SKM-1 (cell line): ENCODE data around the gene PKP4.

Experiments used
- DNase-seq: peaks from one replicate; lab custom pipeline; 2025; ENCODE audit not compliant: unreplicated experiment; lab: John Stamatoyannopoulos, UW

The PKP4 gene

GRCh38 chr2:158530829-158531228 is 74.1 kb downstream of the PKP4 start:
- DNase-seq = no peak

DNA sequence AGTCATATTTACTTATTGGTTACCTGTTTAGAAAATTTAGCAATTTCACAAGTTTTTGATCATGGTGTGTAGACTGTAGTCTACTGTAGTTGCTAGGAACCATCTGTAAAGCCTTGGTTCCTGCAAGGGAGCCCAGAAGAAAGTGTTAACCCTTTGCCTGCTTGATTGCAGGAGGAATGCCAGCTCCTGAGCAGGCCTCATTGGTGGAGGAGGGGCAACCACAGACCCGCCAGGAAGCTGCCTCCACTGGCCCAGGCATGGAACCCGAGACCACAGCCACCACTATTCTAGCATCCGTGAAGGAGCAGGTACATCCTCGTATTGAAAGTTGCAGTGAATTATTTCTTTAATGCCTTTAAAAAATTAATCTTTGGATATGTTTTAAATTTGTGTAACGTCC is 76.3 kb downstream of the PKP4 start:
- DNase-seq = no peak

DNA sequence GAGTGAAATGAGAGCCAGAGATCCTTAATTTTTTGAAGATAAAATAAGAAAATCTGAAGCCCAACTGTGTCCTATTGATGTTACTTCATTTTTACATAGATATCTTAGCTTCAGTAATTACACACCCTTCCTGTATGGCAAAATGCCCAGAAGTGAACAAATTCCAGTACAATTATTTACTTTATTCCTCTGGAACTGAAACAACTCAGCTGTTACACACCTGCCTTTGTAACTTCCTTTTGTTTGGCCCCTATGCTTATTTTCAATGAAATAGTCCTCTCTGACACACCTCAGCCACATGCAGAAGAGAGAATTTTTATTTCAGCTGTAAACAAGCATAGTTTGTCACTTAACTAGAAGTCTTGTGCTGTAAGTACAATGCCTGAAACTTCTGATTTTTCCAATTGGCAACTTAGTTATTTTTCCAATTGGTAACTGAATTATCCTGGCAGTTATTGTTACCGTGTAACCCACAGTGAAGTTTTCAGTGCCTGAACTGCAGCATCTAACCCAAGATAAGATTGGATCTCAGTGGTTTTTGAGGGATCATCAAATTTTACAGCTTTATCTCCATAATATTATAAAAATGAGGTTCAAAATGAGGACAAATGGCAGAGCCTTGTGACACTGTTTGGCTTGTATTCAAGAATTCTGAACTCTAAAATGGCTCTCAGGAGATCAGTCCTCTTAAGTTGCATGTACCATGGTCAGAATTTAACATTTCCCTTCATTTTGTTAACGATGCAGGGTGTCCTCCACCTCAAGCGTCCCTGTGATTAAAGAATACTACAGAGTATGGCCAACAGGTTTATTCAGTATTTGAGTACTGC is 82.6 kb downstream of the PKP4 start:
- DNase-seq = no peak

DNA sequence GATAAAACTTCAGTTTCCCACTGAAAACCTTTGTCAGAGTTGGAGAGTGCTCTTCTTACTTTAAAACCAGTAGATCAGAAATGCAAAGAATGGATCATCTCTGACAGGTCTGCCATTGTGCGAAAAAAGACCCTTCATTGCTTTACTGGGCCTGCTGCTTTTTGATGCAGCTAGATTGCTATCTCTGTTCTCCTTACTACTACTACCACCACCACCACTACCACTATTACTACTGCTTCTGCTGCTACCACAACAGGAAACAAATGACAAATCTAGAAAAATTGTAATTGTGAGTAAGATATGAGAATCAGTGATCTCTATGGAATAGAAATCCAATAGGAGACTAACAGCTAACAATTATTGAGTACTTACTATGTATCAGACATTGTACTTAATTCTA is 85.8 kb downstream of the PKP4 start:
- no peak for DNase-seq

DNA sequence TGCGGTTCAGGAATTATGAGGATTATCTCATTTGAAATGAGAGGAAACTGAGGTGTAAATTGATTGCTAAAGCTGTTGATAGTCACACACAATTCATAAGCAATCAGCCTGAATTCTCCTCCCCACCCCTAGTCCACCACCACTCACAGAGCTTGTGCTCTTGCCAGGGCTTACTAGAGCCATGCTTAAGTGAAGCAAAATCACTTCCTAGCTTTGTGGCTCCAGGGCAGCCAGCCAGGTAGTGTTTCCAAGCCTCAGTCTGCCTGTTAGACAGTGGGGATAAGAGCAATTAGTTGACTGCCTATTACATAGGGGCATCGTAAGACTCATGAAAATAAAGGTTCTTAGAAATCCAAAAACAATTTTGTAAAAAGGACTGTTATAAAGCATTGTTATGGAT is 87.2 kb downstream of the PKP4 start:
- DNase-seq = no peak

DNA sequence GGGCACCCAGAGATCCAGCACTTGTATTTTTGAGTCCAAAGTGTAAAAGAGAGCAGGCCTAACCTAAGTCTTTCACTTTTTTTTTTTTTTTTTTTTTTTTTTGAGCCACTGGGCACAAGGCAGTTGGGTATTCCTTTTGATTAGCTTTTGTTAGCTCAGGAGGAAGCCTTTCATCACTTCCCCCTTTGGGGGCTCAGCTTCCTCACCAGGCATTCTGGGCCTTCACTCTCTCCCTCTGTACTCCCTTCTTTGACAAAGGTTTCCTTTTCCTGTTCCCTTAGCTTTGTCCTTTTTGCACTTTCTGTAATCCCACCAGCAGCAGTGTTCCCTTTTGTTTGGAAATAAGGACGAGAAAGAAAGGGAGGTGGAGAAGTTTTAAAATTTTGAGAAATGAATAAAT is 88.2 kb downstream of the PKP4 start:
- DNase-seq = no peak

- no peak for DNase-seq
Observed at GRCh38 chr2:158546412-158547144, 89.8 kb downstream of the PKP4 start.

- no peak for DNase-seq
Observed at GRCh38 chr2:158553257-158553656, 96.5 kb downstream of the PKP4 start.

- DNase-seq = no peak
Observed at GRCh38 chr2:158554996-158555395, 98.2 kb downstream of the PKP4 start.

DNA sequence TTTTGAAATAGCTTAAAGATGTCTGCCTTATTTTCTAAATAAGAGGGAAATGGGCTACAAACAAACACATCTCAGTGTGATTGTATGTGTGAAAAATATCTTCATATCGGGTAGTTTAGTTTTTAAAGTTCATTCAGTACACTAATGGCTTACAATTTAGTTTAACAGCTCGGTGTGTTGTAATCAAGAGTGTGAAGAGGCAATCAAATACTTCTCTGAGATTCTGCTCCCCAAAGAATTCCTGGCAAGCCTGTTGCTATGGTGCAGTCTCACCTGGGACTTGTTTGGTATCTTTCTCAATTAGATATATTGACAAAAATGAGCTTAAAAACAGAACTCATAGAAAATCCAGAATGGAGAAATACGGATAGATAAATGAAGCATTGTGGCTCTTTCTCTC is 99.4 kb downstream of the PKP4 start:
- DNase-seq = no peak

DNA sequence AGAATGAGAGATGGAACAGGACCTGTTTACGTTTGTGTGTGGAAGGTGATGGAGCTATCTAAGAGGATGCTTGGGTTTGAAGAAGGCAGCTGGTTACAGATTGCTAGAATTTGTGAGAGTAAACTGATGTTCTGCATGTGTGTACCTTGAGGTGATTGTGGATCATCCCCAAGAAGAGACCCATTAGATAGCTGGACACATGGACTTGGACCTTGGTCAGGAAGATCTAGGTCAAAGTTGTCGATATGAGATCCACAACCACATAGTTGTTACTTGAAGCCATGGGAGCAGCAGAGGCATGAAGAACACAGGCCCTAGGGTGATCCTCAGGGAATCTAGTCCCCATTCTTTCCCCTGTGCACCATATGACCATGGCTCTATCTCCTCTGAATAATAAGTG is 101.0 kb downstream of the PKP4 start:
- no peak for DNase-seq

GRCh38 chr2:158559252-158559651 is 102.5 kb downstream of the PKP4 start:
- no peak for DNase-seq

DNA sequence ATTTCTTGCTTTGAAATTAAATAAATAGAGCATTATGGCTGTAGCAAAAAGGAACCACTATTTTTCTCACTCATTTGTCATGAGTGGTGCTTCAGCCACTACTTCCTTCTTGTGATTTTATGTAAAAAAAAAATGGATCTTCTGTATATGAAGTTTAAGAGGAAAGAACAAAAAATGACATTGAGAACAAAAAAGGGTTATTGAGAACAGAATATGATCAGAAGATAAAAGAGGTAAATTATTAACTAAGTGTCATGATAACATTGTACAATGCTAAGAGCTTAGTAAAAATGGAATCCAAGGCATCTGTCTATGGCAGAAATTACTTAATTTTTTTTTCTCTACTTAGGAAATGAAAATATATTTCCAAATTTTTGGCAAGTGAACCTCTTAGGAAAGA is 103.5 kb downstream of the PKP4 start:
- no peak for DNase-seq

- DNase-seq = no peak
Observed at GRCh38 chr2:158561054-158561453, 104.3 kb downstream of the PKP4 start.

GRCh38 chr2:158567208-158567607 is 110.5 kb downstream of the PKP4 start:
- DNase-seq = no peak

- DNase-seq = no peak
Observed at GRCh38 chr2:158569284-158569683, 112.5 kb downstream of the PKP4 start.

DNA sequence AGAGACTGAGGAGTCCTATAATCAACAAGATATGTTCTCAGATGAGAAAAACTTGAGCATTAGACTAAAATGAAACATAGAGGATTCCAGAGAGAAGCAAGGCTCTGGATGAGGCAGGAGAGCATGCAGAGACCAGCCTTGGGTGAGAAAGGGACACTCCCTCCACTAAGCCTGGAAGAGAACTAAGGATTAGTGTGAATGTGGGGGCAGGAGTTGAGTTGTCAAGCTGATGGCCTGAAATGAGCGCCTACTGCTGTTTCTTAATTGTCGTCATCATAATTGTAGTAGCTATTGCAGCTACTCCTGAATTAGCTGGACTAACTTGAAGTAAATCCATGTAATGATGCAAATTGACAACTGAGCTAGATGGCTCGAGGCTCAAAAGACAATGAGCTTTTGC is 114.1 kb downstream of the PKP4 start:
- no peak for DNase-seq

DNA sequence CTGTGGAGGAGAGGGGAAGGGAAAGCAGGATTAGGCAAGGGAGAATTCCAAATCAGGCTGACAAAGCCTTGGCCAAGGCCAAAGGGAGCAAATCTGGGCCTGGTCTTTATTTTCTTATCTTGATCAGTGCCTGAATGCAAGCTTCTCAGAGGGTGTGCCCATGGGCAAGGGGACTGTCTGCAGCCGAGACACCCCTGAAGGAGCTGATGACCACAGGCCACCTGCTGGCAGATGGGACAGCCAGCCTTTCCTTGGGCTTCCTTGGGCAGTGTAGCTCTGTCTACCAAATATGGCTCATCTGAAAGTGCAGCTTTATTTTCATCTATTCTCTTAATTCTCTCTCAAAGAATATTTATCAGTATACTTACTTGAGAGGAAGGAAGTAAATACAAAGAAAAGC is 117.0 kb downstream of the PKP4 start:
- no peak for DNase-seq

- no peak for DNase-seq
Observed at GRCh38 chr2:158575051-158575635, 118.4 kb downstream of the PKP4 start.

DNA sequence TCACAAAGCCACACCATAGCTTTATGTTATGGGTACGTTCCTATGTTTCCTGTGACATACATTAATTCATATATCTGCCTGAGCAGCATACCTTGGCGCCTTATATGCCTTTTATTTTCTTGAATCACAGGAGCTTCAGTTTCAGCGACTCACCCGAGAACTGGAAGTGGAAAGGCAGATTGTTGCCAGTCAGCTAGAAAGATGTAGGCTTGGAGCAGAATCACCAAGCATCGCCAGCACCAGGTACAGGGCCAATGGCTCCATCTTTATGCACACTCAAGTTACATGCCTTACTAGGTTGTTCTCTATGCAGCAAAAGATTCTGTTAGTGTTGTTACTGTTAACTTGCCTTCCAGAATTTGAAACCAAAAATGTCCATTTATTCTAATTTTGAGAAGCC is 120.4 kb downstream of the PKP4 start:
- DNase-seq = no peak

DNA sequence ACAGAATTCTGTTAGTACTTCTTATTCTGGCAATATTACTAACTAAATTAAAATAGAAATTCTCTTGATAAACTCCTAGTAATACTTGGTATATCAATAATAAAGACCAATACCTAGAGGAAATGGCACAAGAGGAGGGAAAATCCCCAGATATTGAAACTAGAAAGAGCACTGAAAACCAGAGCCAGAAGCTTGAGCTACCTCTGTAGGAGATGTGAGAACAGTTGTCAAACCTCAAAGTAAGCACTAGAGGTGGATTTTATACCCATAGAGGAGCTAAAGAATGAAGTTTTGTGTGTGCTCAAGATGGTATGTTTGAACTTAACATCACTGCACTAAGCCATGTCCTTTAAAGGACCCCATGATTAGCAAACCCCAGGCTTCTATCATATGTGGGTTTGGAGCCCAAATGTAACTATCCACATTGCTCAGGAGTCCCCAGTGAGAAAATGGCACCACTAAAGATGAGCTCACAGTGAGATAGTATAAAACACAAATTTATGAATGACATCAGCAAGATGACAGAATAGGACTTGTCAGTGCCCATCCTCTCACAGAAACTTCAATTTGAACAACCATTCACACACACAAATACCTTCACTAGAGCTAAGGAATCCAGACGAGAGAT is 122.1 kb downstream of the PKP4 start:
- no peak for DNase-seq

GRCh38 chr2:158579928-158580327 is 123.2 kb downstream of the PKP4 start:
- no peak for DNase-seq
